ENCODE results near the gene ABO.
"Not testable (repeated sequence)": the region's sequence is repeated elsewhere in the genome, so short reads cannot be mapped to it uniquely, and the experiment has no call there.

Gene ABO

GRCh38 chr9:133221994-133222393, 53.0 kb downstream of the ABO start:
- not testable (repeated sequence) for DNase-seq

GRCh38 chr9:133221177-133221809, 53.7 kb downstream of the ABO start:
- no peak for DNase-seq

GRCh38 chr9:133218049-133218975, 56.7 kb downstream of the ABO start:
- DNase-seq: not testable (repeated sequence)

GRCh38 chr9:133217333-133217988, 57.5 kb downstream of the ABO start:
- DNase-seq: not testable (repeated sequence)

- not testable (repeated sequence) for DNase-seq
Observed at GRCh38 chr9:133214276-133214675, 60.7 kb downstream of the ABO start.

GRCh38 chr9:133210609-133211008, 64.4 kb downstream of the ABO start:
- no peak for DNase-seq

GRCh38 chr9:133210202-133210532, 64.8 kb downstream of the ABO start:
- no peak for DNase-seq

GRCh38 chr9:133209327-133210201, 65.4 kb downstream of the ABO start:
- not testable (repeated sequence) for DNase-seq

GRCh38 chr9:133208880-133209300, 66.1 kb downstream of the ABO start, which contains the start of gene OBP2B:
Gene OBP2B, minus strand, starts transcription at chr9:133209250. Its CDS starts 51 bp downstream, at chr9:133209199.
- not testable (repeated sequence) for DNase-seq

GRCh38 chr9:133208171-133208879, 66.7 kb downstream of the ABO start:
- DNase-seq: not testable (repeated sequence)

- DNase-seq: no peak
Observed at GRCh38 chr9:133207540-133208170, 67.3 kb downstream of the ABO start.

GRCh38 chr9:133207021-133207531, 67.9 kb downstream of the ABO start:
- DNase-seq: no peak

GRCh38 chr9:133205996-133206931, 68.7 kb downstream of the ABO start:
- no peak for DNase-seq

GRCh38 chr9:133205481-133205887, 69.5 kb downstream of the ABO start:
- DNase-seq: not testable (repeated sequence)

Data from KG1 (cell line).